Peyer's patch (tissue), 4 donors: ENCODE results near the gene ACTR8.

Source experiments
- CTCF ChIP-seq, 6 experiments: fragments of 450-650 bp in 4 of 6; fragments of 200-600 bp in 2 of 6; sonication (generic) in 1 of 6; IDR thresholded peaks; one replicate each; pipeline ENCODE4 v1.5.1; 2017 to 2019; ENCODE audit warnings: antibody characterized with exemption in 6 of 6, mild to moderate bottlenecking in 3 of 6, moderate library complexity in 1 of 6
- POLR2A ChIP-seq, 2 donors: fragments of 450-650 bp; IDR thresholded peaks; one replicate each; pipeline ENCODE4 v1.5.1; 2017; ENCODE audit warnings: antibody characterized with exemption in 2 of 2, mild to moderate bottlenecking in 2 of 2, moderate library complexity in 2 of 2

- TF ChIP-seq CTCF (IDR thresholded peaks at IDR 0.05), result no peak
- TF ChIP-seq POLR2A (IDR thresholded peaks at IDR 0.05), result no peak
Observed at GRCh38 chr3:53892286-53892637, 10.3 kb upstream of the ACTR8 start.
